K562 (cell line): ENCODE results near the gene ZNF429. TPM values are rescaled to one million over a fixed set of nuclear protein-coding genes. Genes with fewer than 3 reads are reported as not detected.

ENCODE experiments used
- ATAC-seq: fragments of 200-7000 bp; cut with Tn5 transposase; 3 replicates; pipeline ENCODE4 v1.9.1; 2020; ENCODE audit warnings: moderate library complexity
- BruUV-seq: library from RNA; stranded (reverse); fragments of 400-500 nt; replicated peaks from 2 replicates; lab custom pipeline; 2021; lab: Mats Ljungman, UMichigan
- CTCF ChIA-PET: fragments of 300-600 bp; formaldehyde crosslinking; extraction: SDS; loops from one replicate; lab custom pipeline; 2021; ENCODE audit warnings: low intra/inter-chr PET ratio; lab: Yijun Ruan, JAX
- POLR2A ChIA-PET: fragments of 300-600, 350-650 bp; sonication (Branson Sonifier 250); formaldehyde crosslinking; extraction: SDS; loops from one replicate; lab custom pipeline; 2021; ENCODE audit warnings: antibody characterized with exemption, inconsistent platforms; lab: Yijun Ruan, JAX
- DNase-seq, 4 experiments: peaks; one replicate each; pipeline versions ENCODE4 v3.0.0 to v3.0.0-alpha.2; 2011 to 2018; ENCODE audit warnings: low spot score in 3 of 4, mixed read lengths in 3 of 4; ENCODE audit errors: extremely low read depth in 1 of 4
- FAIRE-seq: peaks from 2 replicates; lab custom pipeline; 2011; peaks lifted over from hg19 to GRCh38; lab: Jason Lieb, UNC
- H2AFZ ChIP-seq: 2 replicates; pipeline ENCODE4 v1.6.0; 2011; ENCODE audit warnings: low read depth, low read length, control low read depth, inconsistent platforms
- H3K27ac ChIP-seq: fragments of 200-600 bp; 3 replicates; pipeline ENCODE4 v1.8.0; 2011; ENCODE audit warnings: low read depth, mild to moderate bottlenecking, control low read depth, inconsistent platforms, low read length, moderate library complexity, mixed read lengths; ENCODE audit errors: extremely low read depth
- H3K27me3 ChIP-seq, 2 experiments: fragments of 300-600 bp in 1 of 2; 2 replicates in 1 of 2; 3 replicates in 1 of 2; pipeline versions ENCODE4 v1.6.0 to v1.8.0; 2011; ENCODE audit warnings: inconsistent platforms in 2 of 2, low read length in 2 of 2, mild to moderate bottlenecking in 1 of 2, mixed read lengths in 1 of 2, moderate library complexity in 1 of 2; ENCODE audit not compliant: control insufficient read depth in 2 of 2, insufficient read depth in 2 of 2
- H3K36me3 ChIP-seq: fragments of 300-600 bp; 3 replicates; pipeline ENCODE4 v1.8.0; 2011; ENCODE audit warnings: mild to moderate bottlenecking, low read length, inconsistent platforms; ENCODE audit not compliant: control insufficient read depth, insufficient read depth
- H3K4me1 ChIP-seq, 2 experiments: fragments of 200-600 bp in 1 of 2; replicated peaks in 1 of 2; 2 replicates in 1 of 2; 3 replicates in 1 of 2; pipeline versions ENCODE4 v1.5.1 to v1.8.0; 2011; ENCODE audit warnings: inconsistent platforms in 2 of 2, low read length in 2 of 2, mild to moderate bottlenecking in 1 of 2, mixed read lengths in 1 of 2, moderate library complexity in 1 of 2; ENCODE audit not compliant: control insufficient read depth in 2 of 2, insufficient read depth in 2 of 2
- H3K4me2 ChIP-seq: 2 replicates; pipeline ENCODE4 v1.6.1; 2011; ENCODE audit warnings: low read length, control low read depth, inconsistent platforms, mixed read lengths; ENCODE audit not compliant: insufficient read depth
- H3K4me3 ChIP-seq: fragments of 200-600 bp; sonication (generic), shearing (Covaris generic); 2 replicates; pipeline ENCODE4 v1.5.1; 2016; ENCODE audit warnings: control low read depth, inconsistent platforms
- H3K79me2 ChIP-seq: fragments of 200-600 bp; 3 replicates; pipeline ENCODE4 v1.8.0; 2011; ENCODE audit warnings: low read length, inconsistent platforms; ENCODE audit not compliant: control insufficient read depth, insufficient read depth
- H3K9ac ChIP-seq, 2 experiments: 2 replicates each; pipeline versions ENCODE4 v1.6.0 to v1.6.1; 2011; ENCODE audit warnings: low read depth in 2 of 2, low read length in 2 of 2, control low read depth in 1 of 2, inconsistent platforms in 1 of 2, mild to moderate bottlenecking in 1 of 2, mixed read lengths in 1 of 2; ENCODE audit not compliant: insufficient read depth in 1 of 2
- H3K9me1 ChIP-seq: one replicate; pipeline ENCODE4 v1.6.0; 2011; ENCODE audit warnings: inconsistent platforms, mild to moderate bottlenecking, low read length, moderate library complexity; ENCODE audit not compliant: control insufficient read depth, insufficient read depth
- H3K9me3 ChIP-seq: replicated peaks from 2 replicates; pipeline ENCODE4 v1.5.1; 2011; ENCODE audit warnings: low read depth, low read length, inconsistent platforms; ENCODE audit not compliant: control insufficient read depth, insufficient read depth
- H4K20me1 ChIP-seq: replicated peaks from 2 replicates; pipeline ENCODE4 v1.6.1; 2011; ENCODE audit warnings: low read length, inconsistent platforms, mixed read lengths; ENCODE audit not compliant: control insufficient read depth, insufficient read depth
- BCL6 ChIP-seq: fragments of 250-450 bp; sonication (Bioruptor Pico); IDR thresholded peaks from 2 replicates; pipeline ENCODE4 v1.4.0; 2020
- CBX1 ChIP-seq: sonication (generic); IDR thresholded peaks from 2 replicates; pipeline ENCODE4 v1.6.1; 2016; ENCODE audit warnings: antibody characterized with exemption, low read depth, mild to moderate bottlenecking
- CEBPG ChIP-seq, 3 experiments: fragments of 200-800 bp in 1 of 3; sonication (Bioruptor generic) in 1 of 3; sonication (generic) in 1 of 3; formaldehyde crosslinking in 1 of 3; IDR thresholded peaks in 2 of 3; conservative IDR thresholded peaks in 1 of 3; 2 replicates each; pipeline versions ENCODE4 v1.6.1 to v1.8.0; 2016 to 2022; ENCODE audit warnings: missing compliant biosample characterization in 2 of 3, missing genetic modification characterization in 2 of 3, mild to moderate bottlenecking in 1 of 3, missing genetic modification reagents in 1 of 3
- CREB1 ChIP-seq, 2 experiments: sonication (generic) in 1 of 2; formaldehyde crosslinking in 1 of 2; IDR thresholded peaks; 2 replicates each; pipeline versions ENCODE4 v1.6.1 to v1.8.0; 2012 to 2022; ENCODE audit warnings: inconsistent platforms in 1 of 2, mild to moderate bottlenecking in 1 of 2, missing genetic modification reagents in 1 of 2, moderate library complexity in 1 of 2
- GTF2A2 ChIP-seq: IDR thresholded peaks from 2 replicates; pipeline ENCODE4 v1.6.1; 2016; ENCODE audit warnings: mild to moderate bottlenecking, missing genetic modification characterization, missing compliant biosample characterization
- HOXB6 ChIP-seq: fragments of 250-450 bp; sonication (Bioruptor Pico); IDR thresholded peaks from 2 replicates; pipeline ENCODE4 v1.5.1; 2022; ENCODE audit warnings: mild to moderate bottlenecking, borderline replicate concordance
- RBM14 ChIP-seq: fragments of 200-400 bp; formaldehyde crosslinking; IDR thresholded peaks from 2 replicates; pipeline ENCODE4 v1.6.1; 2018; ENCODE audit warnings: low read depth, mild to moderate bottlenecking, low read length, moderate library complexity, borderline replicate concordance; ENCODE audit not compliant: insufficient read depth
- RBM39 ChIP-seq: fragments of 200-400 bp; formaldehyde crosslinking; optimal IDR thresholded peaks from 2 replicates; pipeline ENCODE3; 2018; ENCODE audit warnings: low read depth, low read length
- RFX5 ChIP-seq: IDR thresholded peaks from 2 replicates; pipeline ENCODE4 v1.6.1; 2011; ENCODE audit warnings: low read depth, mild to moderate bottlenecking, improper control_type of control experiment, low read length
- SAP30 ChIP-seq: fragments of 200-600 bp; sonication (generic); IDR thresholded peaks from 2 replicates; pipeline ENCODE4 v1.6.1; 2012; ENCODE audit warnings: borderline replicate concordance, low read depth, mild to moderate bottlenecking, moderate library complexity, low read length, control low read depth, inconsistent platforms; ENCODE audit not compliant: insufficient read depth, poor library complexity, severe bottlenecking
- SMARCA5 ChIP-seq: fragments of 450-650 bp; IDR thresholded peaks from 2 replicates; pipeline ENCODE4 v1.6.1; 2016
- SOX6 ChIP-seq: fragments of 450-650 bp; IDR thresholded peaks from 2 replicates; pipeline ENCODE4 v1.6.1; 2014; ENCODE audit warnings: mild to moderate bottlenecking
- TRIM24 ChIP-seq, 2 experiments: fragments of 450-650 bp; IDR thresholded peaks; 2 replicates each; pipeline ENCODE4 v1.6.1; 2016
- ZNF830 ChIP-seq: fragments of 250-450 bp; sonication (Bioruptor Pico); IDR thresholded peaks from 2 replicates; pipeline ENCODE4 v1.5.0; 2021; ENCODE audit warnings: mild to moderate bottlenecking
- WGBS: fragments of 100-300 bp; shearing (Covaris generic); methylation state at CpG from one replicate; pipeline ENCODE4 v1.1.6; 2016; ENCODE audit warnings: low coverage, mixed read lengths; ENCODE audit not compliant: insufficient coverage; ENCODE audit errors: missing lambda C conversion rate; 5-methylcytosine and 5-hydroxymethylcytosine counted together
- in situ Hi-C: fragments of 300-500 bp; cut with MboI; formaldehyde crosslinking; loops from 4 replicates; pipeline ENCODE4 v1.15.0; 2018; ENCODE audit warnings: inconsistent platforms, mixed read lengths
- intact Hi-C: fragments of 100-400 bp; cut with micrococcal nuclease; formaldehyde crosslinking; loops from 2 replicates; pipeline ENCODE4 v1.14.2; 2022
- polyA plus RNA-seq, 8 experiments: library from polyadenylated mRNA; depleted of rRNA in 4 of 8; stranded (reverse) in 5 of 8; unstranded in 3 of 8; fragments of >200 nt; fragmentation: Nextera tagmentation in 2 of 8; fragmentation: Illumina TruSeq in 1 of 8; extraction: Ambion mirVana in 2 of 8; extraction: Trizol in 1 of 8; gene quantifications; 2 replicates each; pipeline versions ENCODE4 v1.2.1 to v1.2.3, GENCODE V29; 2011 to 2014; ENCODE audit warnings: inconsistent platforms in 1 of 8, missing spikeins in 1 of 8
- total RNA-seq, 7 experiments: library from RNA; depleted of rRNA in 6 of 7; stranded (reverse); fragments of >200 nt in 6 of 7; fragmentation: Illumina TruSeq in 2 of 7; extraction: Trizol in 2 of 7; gene quantifications; 2 replicates each; pipeline versions ENCODE4 v1.2.1 to v1.2.3, GENCODE V29; 2011 to 2021; ENCODE audit warnings: low replicate concordance in 1 of 7
- TF ChIP-seq, protein P1 (sequence below): fragments of 450-650 bp; IDR thresholded peaks from 2 replicates; pipeline ENCODE4 v1.6.1; 2016; ENCODE audit warnings: low read depth

Gene ZNF429
- total and polyA plus RNA-seq, 9 of the 15 experiments (the other 6 are each of a cell fraction or from before 2014, with no cell fraction given) = 11.4 to 24.5 (median 16.3) TPM

DNA sequence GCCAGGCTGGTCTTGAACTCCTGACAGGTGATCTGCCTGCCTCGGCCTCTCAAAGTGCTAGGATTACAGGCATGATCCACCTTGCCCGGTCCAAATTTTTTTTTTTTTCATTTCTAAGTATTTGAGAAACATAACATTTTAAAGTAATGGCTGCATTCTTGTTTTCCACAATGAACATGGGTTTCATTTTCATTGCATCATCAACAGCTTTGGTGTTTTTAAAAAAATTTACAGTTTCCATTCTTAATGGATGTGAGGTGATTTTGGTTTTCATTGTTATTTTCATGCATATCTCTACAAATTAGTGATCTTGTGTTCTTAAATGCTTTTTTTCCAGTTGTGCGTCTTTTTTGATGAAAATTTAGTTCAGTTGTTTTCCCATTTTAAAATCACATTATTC is 27.5 kb downstream of the ZNF429 start:
- ATAC-seq (no peak), DNase-seq (no peak), FAIRE-seq (no peak)
- 100% methylated on average over 3 of the region's 3 CpGs for WGBS
- intact Hi-C loops = no loop called here
- ChIA-PET CTCF (no interaction called here), POLR2A (no interaction called here)
- no peaks in the 10 kb centered on the region; a peak in 1 of 5 replicates for H3K4me1 ChIP-seq
- in situ Hi-C loops = no loop called here
- peaks cover 12% of the 10 kb centered on the region for H3K9me3 ChIP-seq
- H3K27ac ChIP-seq = no peak overlapping the region
- H3K79me2 ChIP-seq = no peaks in the 10 kb centered on the region
- H3K4me2 ChIP-seq = no peak overlapping the region
- H3K9me1 ChIP-seq = no peaks in the 10 kb centered on the region
- no peaks in the 10 kb centered on the region for H3K27me3 ChIP-seq
- BruUV-seq = no TSS peak
- no peaks in the 10 kb centered on the region for H4K20me1 ChIP-seq
- H3K4me3 ChIP-seq = no peak overlapping the region
- peaks cover 30% of the 10 kb centered on the region; the same call in 2 of the 3 replicates for H3K36me3 ChIP-seq
- no peak overlapping the region for H3K9ac ChIP-seq
- H2AFZ ChIP-seq = no peak overlapping the region
- TF ChIP-seq CBX1 (no peak), SAP30 (no peak), CEBPG (CRISPR knock-in tag; IDR thresholded peaks at IDR 0.05) (no peak), CEBPG (tag; conservative IDR thresholded peaks at IDR 0.05 in 1 of 2, IDR thresholded peaks at IDR 0.05 in 1 of 2) (peak; percentile 50 to 51; a peak in 1 of 4 replicates), RFX5 (no peak), GTF2A2 (tag) (no peak), TRIM24 (IDR thresholded peaks at IDR 0.05) (peak; percentile 58 to 81; a peak in 2 of 4 replicates), RBM39 (no peak), SOX6 (no peak), BCL6 (CRISPR knock-in tag) (no peak), ZNF830 (CRISPR knock-in tag) (no peak), CREB1 (IDR thresholded peaks at IDR 0.05) (no peak), CREB1 (CRISPR knock-in tag; IDR thresholded peaks at IDR 0.05) (no peak), HOXB6 (CRISPR knock-in tag) (no peak), RBM14 (no peak), SMARCA5 (no peak)
- TF ChIP-seq, protein P1, sequence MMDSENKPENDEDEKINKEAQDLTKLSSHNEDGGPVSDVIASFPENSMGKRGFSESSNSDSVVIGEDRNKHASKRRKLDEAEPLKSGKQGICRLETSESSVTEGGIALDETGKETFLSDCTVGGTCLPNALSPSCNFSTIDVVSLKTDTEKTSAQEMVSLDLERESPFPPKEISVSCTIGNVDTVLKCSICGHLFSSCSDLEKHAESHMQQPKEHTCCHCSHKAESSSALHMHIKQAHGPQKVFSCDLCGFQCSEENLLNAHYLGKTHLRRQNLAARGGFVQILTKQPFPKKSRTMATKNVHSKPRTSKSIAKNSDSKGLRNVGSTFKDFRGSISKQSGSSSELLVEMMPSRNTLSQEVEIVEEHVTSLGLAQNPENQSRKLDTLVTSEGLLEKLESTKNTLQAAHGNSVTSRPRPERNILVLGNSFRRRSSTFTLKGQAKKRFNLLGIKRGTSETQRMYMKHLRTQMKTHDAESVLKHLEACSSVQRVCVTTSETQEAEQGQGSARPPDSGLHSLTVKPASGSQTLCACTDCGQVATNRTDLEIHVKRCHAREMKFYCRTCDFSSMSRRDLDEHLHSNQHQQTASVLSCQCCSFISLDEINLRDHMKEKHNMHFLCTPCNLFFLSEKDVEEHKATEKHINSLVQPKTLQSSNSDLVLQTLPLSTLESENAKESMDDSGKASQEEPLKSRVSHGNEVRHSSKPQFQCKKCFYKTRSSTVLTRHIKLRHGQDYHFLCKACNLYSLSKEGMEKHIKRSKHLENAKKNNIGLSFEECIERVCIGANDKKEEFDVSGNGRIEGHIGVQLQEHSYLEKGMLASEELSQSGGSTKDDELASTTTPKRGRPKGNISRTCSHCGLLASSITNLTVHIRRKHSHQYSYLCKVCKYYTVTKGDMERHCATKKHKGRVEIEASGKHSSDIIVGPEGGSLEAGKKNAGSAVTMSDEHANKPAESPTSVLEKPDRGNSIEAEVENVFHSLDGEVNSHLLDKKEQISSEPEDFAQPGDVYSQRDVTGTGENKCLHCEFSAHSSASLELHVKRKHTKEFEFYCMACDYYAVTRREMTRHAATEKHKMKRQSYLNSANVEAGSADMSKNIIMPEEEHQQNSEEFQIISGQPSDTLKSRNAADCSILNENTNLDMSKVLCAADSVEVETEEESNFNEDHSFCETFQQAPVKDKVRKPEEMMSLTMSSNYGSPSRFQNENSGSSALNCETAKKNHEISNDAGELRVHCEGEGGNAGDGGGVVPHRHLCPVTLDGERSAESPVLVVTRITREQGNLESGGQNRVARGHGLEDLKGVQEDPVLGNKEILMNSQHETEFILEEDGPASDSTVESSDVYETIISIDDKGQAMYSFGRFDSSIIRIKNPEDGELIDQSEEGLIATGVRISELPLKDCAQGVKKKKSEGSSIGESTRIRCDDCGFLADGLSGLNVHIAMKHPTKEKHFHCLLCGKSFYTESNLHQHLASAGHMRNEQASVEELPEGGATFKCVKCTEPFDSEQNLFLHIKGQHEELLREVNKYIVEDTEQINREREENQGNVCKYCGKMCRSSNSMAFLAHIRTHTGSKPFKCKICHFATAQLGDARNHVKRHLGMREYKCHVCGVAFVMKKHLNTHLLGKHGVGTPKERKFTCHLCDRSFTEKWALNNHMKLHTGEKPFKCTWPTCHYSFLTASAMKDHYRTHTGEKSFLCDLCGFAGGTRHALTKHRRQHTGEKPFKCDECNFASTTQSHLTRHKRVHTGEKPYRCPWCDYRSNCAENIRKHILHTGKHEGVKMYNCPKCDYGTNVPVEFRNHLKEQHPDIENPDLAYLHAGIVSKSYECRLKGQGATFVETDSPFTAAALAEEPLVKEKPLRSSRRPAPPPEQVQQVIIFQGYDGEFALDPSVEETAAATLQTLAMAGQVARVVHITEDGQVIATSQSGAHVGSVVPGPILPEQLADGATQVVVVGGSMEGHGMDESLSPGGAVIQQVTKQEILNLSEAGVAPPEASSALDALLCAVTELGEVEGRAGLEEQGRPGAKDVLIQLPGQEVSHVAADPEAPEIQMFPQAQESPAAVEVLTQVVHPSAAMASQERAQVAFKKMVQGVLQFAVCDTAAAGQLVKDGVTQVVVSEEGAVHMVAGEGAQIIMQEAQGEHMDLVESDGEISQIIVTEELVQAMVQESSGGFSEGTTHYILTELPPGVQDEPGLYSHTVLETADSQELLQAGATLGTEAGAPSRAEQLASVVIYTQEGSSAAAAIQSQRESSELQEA = no peak
